ENCODE measurements around the gene ZNF254.
"Not testable (repeated sequence)": the region's sequence is repeated elsewhere in the genome, so short reads cannot be mapped to it uniquely, and the experiment has no call there.

The ZNF254 gene

GRCh38 chr19:24098359-24098758 lies 11.4 kb downstream of the ZNF254 start:
- no peaks in the 10 kb centered on the region for H3K4me1 ChIP-seq (ENCODE audit: low read length)
- peaks cover 77% of the 10 kb centered on the region for H3K36me3 ChIP-seq (replicated peaks; ENCODE audit: low read depth, low read length)
- peaks cover 16% of the 10 kb centered on the region; the same call in 1 of the 2 replicates for H4K20me1 ChIP-seq (ENCODE audit: insufficient read depth, low read length)
- no peak overlapping the region for H3K4me2 ChIP-seq (ENCODE audit: low read length)
- no peaks in the 10 kb centered on the region for H3K27me3 ChIP-seq (ENCODE audit: low read depth, low read length)
- no peak overlapping the region for H3K4me3 ChIP-seq (ENCODE audit: low read length)
- TF ChIP-seq EZH2phosphoT487 (IDR thresholded peaks at IDR 0.05; ENCODE audit: low read depth) (no peak), CTCF (IDR thresholded peaks at IDR 0.05; ENCODE audit: low read depth, low read length) (no peak)
- peaks cover 16% of the 10 kb centered on the region for H3K9me3 ChIP-seq (ENCODE audit: insufficient read depth, low read length)
- H3K79me2 ChIP-seq (ENCODE audit: low read length) = peaks cover 85% of the 10 kb centered on the region
- H3K27ac ChIP-seq (ENCODE audit: low read length) = no peak overlapping the region
- no peak overlapping the region for H2AFZ ChIP-seq (ENCODE audit: low read depth, low read length)
- H3K9ac ChIP-seq (ENCODE audit: low read length) = no peak overlapping the region

- H3K4me3 ChIP-seq (ENCODE audit: low read length) = no peak overlapping the region
- TF ChIP-seq EZH2phosphoT487 (IDR thresholded peaks at IDR 0.05; ENCODE audit: low read depth) (no peak), CTCF (IDR thresholded peaks at IDR 0.05; ENCODE audit: low read depth, low read length) (no peak)
- H3K4me2 ChIP-seq (ENCODE audit: low read length) = no peak overlapping the region
- peaks cover 16% of the 10 kb centered on the region for H3K9me3 ChIP-seq (ENCODE audit: insufficient read depth, low read length)
- H3K36me3 ChIP-seq (replicated peaks; ENCODE audit: low read depth, low read length) = peaks cover 78% of the 10 kb centered on the region
- H3K9ac ChIP-seq (ENCODE audit: low read length) = no peak overlapping the region
- H2AFZ ChIP-seq (ENCODE audit: low read depth, low read length) = no peak overlapping the region
- H3K27ac ChIP-seq (ENCODE audit: low read length) = no peak overlapping the region
- peaks cover 14% of the 10 kb centered on the region; the same call in 1 of the 2 replicates for H4K20me1 ChIP-seq (ENCODE audit: insufficient read depth, low read length)
- H3K4me1 ChIP-seq (ENCODE audit: low read length) = no peaks in the 10 kb centered on the region
- H3K79me2 ChIP-seq (ENCODE audit: low read length) = peaks cover 73% of the 10 kb centered on the region
- no peaks in the 10 kb centered on the region for H3K27me3 ChIP-seq (ENCODE audit: low read depth, low read length)
Observed at GRCh38 chr19:24099829-24100228, 12.8 kb downstream of the ZNF254 start.

GRCh38 chr19:24100597-24100996 lies 13.6 kb downstream of the ZNF254 start:
- Histone ChIP-seq H3K36me3 (replicated peaks; ENCODE audit: low read depth, low read length) (peaks cover 78% of the 10 kb centered on the region), H4K20me1 (ENCODE audit: insufficient read depth, low read length) (0 out of 2 replicates have a peak, but pooled peaks cover 11% of the 10 kb centered on the region), H3K9me3 (ENCODE audit: insufficient read depth, low read length) (peaks cover 11% of the 10 kb centered on the region; the same call in 1 of the 2 replicates), H3K79me2 (ENCODE audit: low read length) (peaks cover 66% of the 10 kb centered on the region)
- not testable (repeated sequence) for H2AFZ ChIP-seq (ENCODE audit: low read depth, low read length); H3K9ac ChIP-seq (ENCODE audit: low read length); H3K27me3 ChIP-seq (ENCODE audit: low read depth, low read length); H3K27ac ChIP-seq (ENCODE audit: low read length); H3K4me1 ChIP-seq (ENCODE audit: low read length); H3K4me2 ChIP-seq (ENCODE audit: low read length); H3K4me3 ChIP-seq (ENCODE audit: low read length)

GRCh38 chr19:24101459-24102115 lies 14.6 kb downstream of the ZNF254 start:
- Histone ChIP-seq H3K4me2 (ENCODE audit: low read length) (no peak overlapping the region), H3K27ac (ENCODE audit: low read length) (no peak overlapping the region), H3K9ac (ENCODE audit: low read length) (no peak overlapping the region), H4K20me1 (ENCODE audit: insufficient read depth, low read length) (0 out of 2 replicates have a peak, but pooled peaks cover 11% of the 10 kb centered on the region), H3K4me3 (ENCODE audit: low read length) (no peak overlapping the region), H3K79me2 (ENCODE audit: low read length) (peaks cover 56% of the 10 kb centered on the region), H3K4me1 (ENCODE audit: low read length) (no peaks in the 10 kb centered on the region), H3K27me3 (ENCODE audit: low read depth, low read length) (no peaks in the 10 kb centered on the region), H3K36me3 (replicated peaks; ENCODE audit: low read depth, low read length) (peaks cover 78% of the 10 kb centered on the region), H2AFZ (ENCODE audit: low read depth, low read length) (no peak overlapping the region), H3K9me3 (ENCODE audit: insufficient read depth, low read length) (peaks cover 11% of the 10 kb centered on the region; the same call in 1 of the 2 replicates)
- TF ChIP-seq EZH2phosphoT487 (IDR thresholded peaks at IDR 0.05; ENCODE audit: low read depth) (no peak), CTCF (IDR thresholded peaks at IDR 0.05; ENCODE audit: low read depth, low read length) (no peak)

All from OCI-LY3 (cell line).